DND-41 (cell line): Measurements from ENCODE around the gene MRPS27.

ENCODE experiments used
- ATAC-seq: fragments of 200-7000 bp; cut with Tn5 transposase; 3 replicates; pipeline ENCODE4 v1.9.1; 2021; ENCODE audit warnings: low read depth; ENCODE audit not compliant: insufficient read depth
- DNase-seq: peaks from one replicate; pipeline ENCODE4 v3.0.0-alpha.2; 2020
- H2AFZ ChIP-seq: 2 replicates; pipeline ENCODE4 v1.6.0; 2012; ENCODE audit warnings: low read depth, low read length
- H3K27ac ChIP-seq: 2 replicates; pipeline ENCODE4 v1.5.1; 2012; ENCODE audit warnings: low read length, inconsistent platforms
- H3K27me3 ChIP-seq: fragments of 200-600 bp; sonication (generic); 2 replicates; pipeline ENCODE4 v1.6.0; 2012; ENCODE audit warnings: low read length, mild to moderate bottlenecking, inconsistent platforms; ENCODE audit not compliant: insufficient read depth, poor library complexity
- H3K36me3 ChIP-seq: 2 replicates; pipeline ENCODE4 v1.5.1; 2012; ENCODE audit warnings: low read length, inconsistent platforms; ENCODE audit not compliant: insufficient read depth
- H3K4me1 ChIP-seq: 2 replicates; pipeline ENCODE4 v1.5.1; 2012; ENCODE audit warnings: mild to moderate bottlenecking, low read length; ENCODE audit not compliant: insufficient read depth
- H3K4me2 ChIP-seq: 2 replicates; pipeline ENCODE4 v1.6.0; 2012; ENCODE audit warnings: mild to moderate bottlenecking, moderate library complexity, low read length, inconsistent platforms; ENCODE audit not compliant: insufficient read depth
- H3K4me3 ChIP-seq, 2 experiments: fragments of 200-600 bp in 1 of 2; shearing (Covaris generic) in 1 of 2; 2 replicates each; pipeline ENCODE4 v1.5.1; 2012 to 2016; ENCODE audit warnings: inconsistent platforms in 2 of 2, low read length in 2 of 2, mild to moderate bottlenecking in 2 of 2, low read depth in 1 of 2, moderate library complexity in 1 of 2
- H3K79me2 ChIP-seq: 2 replicates; pipeline ENCODE4 v1.6.0; 2012; ENCODE audit warnings: low read length, inconsistent platforms; ENCODE audit not compliant: insufficient read depth
- H3K9ac ChIP-seq: 2 replicates; pipeline ENCODE4 v1.6.0; 2012; ENCODE audit warnings: low read depth, mild to moderate bottlenecking, inconsistent platforms, low read length, moderate library complexity
- H3K9me3 ChIP-seq: 2 replicates; pipeline ENCODE4 v1.5.1; 2012; ENCODE audit warnings: low read length, moderate library complexity, mild to moderate bottlenecking, inconsistent platforms; ENCODE audit not compliant: insufficient read depth, severe bottlenecking
- H4K20me1 ChIP-seq: 2 replicates; pipeline ENCODE4 v1.6.0; 2012; ENCODE audit warnings: low read length; ENCODE audit not compliant: insufficient read depth
- EZH2 ChIP-seq: IDR thresholded peaks from 3 replicates; pipeline ENCODE4 v1.6.1; 2012; ENCODE audit warnings: borderline replicate concordance, low read depth, mild to moderate bottlenecking, moderate library complexity, low read length, inconsistent platforms; ENCODE audit not compliant: severe bottlenecking
- TF ChIP-seq, protein P1 (sequence below): IDR thresholded peaks from 2 replicates; pipeline ENCODE4 v1.5.1; 2012; ENCODE audit warnings: borderline replicate concordance, low read length, moderate library complexity, mild to moderate bottlenecking; ENCODE audit not compliant: poor library complexity, severe bottlenecking; ENCODE audit errors: extremely low read depth

Gene MRPS27

DNA sequence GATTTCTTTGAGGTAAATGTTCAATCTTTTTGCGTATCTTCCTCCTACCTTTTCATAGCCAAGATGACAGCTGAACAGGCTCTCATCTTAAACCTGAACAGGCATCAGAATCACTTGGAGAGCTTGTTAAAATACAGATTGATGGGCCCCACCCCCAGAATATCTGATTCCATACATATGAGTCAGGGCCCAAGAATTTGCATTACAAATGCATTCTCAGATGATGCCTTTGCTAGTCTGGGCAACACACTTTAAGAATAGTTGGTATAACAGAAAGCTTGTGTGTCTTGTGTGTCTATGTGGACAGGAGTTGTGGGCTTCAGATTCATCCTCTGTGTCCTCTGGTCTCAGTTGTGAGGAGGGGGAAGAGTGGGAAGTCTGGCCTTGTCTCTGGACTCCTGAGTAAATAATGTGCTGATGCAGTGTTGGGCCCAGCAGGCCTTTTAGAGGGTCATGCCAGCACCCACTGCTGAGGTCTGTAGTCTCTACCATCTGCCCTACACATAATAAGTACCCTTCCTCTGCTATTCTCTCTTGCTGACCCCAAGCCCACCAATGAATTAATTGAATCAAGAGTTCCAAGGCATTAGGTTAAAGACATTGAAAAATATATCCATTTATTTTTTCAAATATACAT, 43.2 kb upstream of the MRPS27 start:
- Histone ChIP-seq H3K9ac (no peak overlapping the region), H2AFZ (no peak overlapping the region), H3K4me1 (no peaks in the 10 kb centered on the region), H3K4me2 (no peak overlapping the region), H3K27ac (no peak overlapping the region), H3K27me3 (no peaks in the 10 kb centered on the region), H3K9me3 (no peaks in the 10 kb centered on the region), H3K4me3 (no peak overlapping the region), H3K36me3 (peaks cover 34% of the 10 kb centered on the region; the same call in 1 of the 2 replicates), H4K20me1 (no peaks in the 10 kb centered on the region), H3K79me2 (no peaks in the 10 kb centered on the region)
- no peak for DNase-seq
- no peak for ATAC-seq
- no peak for TF ChIP-seq EZH2
- TF ChIP-seq, protein P1, sequence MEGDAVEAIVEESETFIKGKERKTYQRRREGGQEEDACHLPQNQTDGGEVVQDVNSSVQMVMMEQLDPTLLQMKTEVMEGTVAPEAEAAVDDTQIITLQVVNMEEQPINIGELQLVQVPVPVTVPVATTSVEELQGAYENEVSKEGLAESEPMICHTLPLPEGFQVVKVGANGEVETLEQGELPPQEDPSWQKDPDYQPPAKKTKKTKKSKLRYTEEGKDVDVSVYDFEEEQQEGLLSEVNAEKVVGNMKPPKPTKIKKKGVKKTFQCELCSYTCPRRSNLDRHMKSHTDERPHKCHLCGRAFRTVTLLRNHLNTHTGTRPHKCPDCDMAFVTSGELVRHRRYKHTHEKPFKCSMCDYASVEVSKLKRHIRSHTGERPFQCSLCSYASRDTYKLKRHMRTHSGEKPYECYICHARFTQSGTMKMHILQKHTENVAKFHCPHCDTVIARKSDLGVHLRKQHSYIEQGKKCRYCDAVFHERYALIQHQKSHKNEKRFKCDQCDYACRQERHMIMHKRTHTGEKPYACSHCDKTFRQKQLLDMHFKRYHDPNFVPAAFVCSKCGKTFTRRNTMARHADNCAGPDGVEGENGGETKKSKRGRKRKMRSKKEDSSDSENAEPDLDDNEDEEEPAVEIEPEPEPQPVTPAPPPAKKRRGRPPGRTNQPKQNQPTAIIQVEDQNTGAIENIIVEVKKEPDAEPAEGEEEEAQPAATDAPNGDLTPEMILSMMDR: no peak

DNA sequence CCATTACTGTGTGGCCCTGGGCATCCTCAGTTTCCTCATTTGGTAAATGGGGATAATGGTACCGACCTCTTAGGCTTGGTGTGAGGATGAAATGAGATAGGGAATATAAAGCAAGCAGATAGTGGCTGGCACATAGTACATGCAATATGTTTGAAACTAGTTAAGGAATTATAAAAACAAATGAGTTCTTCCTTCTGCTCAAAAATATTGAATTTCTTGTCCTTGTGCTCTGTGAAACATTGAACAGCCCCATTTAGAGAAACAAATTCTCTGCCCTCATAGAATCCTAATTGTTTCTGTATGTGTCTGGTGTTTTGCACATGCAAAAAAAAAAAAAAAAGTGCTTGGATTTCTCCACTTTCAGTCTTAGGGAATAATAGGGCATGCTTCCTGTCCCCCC, 39.8 kb upstream of the MRPS27 start:
- DNase-seq (no peak), ATAC-seq (no peak)
- TF ChIP-seq EZH2: no peak
- TF ChIP-seq, protein P1: no peak

DNA sequence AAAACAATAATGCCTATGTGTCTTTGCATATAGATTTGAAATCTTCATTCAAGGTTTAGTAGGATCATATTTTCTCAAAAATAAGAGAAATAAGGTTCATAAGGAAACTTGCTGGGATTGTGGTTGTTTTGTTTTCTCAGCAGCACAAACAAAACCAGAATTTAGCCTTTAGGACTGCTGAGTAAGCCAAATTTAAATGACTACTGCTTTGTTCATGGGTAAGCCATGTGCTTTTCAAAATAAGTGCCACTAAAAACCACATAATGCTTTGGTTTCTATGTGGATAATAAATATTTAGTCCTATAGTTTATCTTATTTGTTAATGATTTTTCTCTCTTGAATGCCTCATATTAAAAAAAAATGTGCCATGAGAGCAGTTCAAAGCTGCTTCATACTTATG, 38.9 kb upstream of the MRPS27 start:
- Histone ChIP-seq H2AFZ (no peak overlapping the region), H3K4me2 (no peak overlapping the region), H3K79me2 (no peaks in the 10 kb centered on the region), H3K4me3 (no peak overlapping the region), H3K4me1 (no peaks in the 10 kb centered on the region), H4K20me1 (no peaks in the 10 kb centered on the region), H3K27ac (no peak overlapping the region), H3K27me3 (no peaks in the 10 kb centered on the region), H3K9ac (no peak overlapping the region), H3K9me3 (no peaks in the 10 kb centered on the region), H3K36me3 (peaks cover 38% of the 10 kb centered on the region; the same call in 1 of the 2 replicates)
- TF ChIP-seq, protein P1: no peak
- no peak for TF ChIP-seq EZH2
- DNase-seq: no peak
- no peak for ATAC-seq

More for the DNA sequence above, 39.8 kb upstream of the MRPS27 start:
- Histone ChIP-seq H3K9me3 (no peaks in the 10 kb centered on the region), H3K27me3 (no peaks in the 10 kb centered on the region), H2AFZ (no peak overlapping the region), H3K27ac (no peak overlapping the region), H3K36me3 (peaks cover 38% of the 10 kb centered on the region; the same call in 1 of the 2 replicates), H3K4me2 (no peak overlapping the region), H3K4me3 (no peak overlapping the region), H4K20me1 (no peaks in the 10 kb centered on the region), H3K79me2 (no peaks in the 10 kb centered on the region), H3K4me1 (no peaks in the 10 kb centered on the region), H3K9ac (no peak overlapping the region)
